Activated CD8-positive, alpha-beta T cell treated with anti-CD3 and anti-CD28 coated beads for 36 hours (primary cell): ENCODE measurements around the gene SAMD4A. TPM values are rescaled to one million over a fixed set of nuclear protein-coding genes. Genes with fewer than 3 reads are reported as not detected.

Experiments used
- ATAC-seq: fragments of 200-7000 bp; cut with Tn5 transposase; one replicate; pipeline ENCODE4 v1.10.0; 2021; ENCODE audit warnings: mild to moderate bottlenecking, moderate library complexity
- CTCF ChIA-PET: fragments of 350-600 bp; sonication (Branson Sonifier 250); formaldehyde crosslinking; loops from one replicate; lab custom pipeline; 2021; ENCODE audit warnings: antibody characterized with exemption; lab: Charles Lee
- POLR2A ChIA-PET: fragments of 350-600 bp; sonication (Branson Sonifier 250); formaldehyde crosslinking; loops from one replicate; lab custom pipeline; 2021; ENCODE audit warnings: antibody characterized with exemption; lab: Charles Lee
- DNase-seq: peaks from one replicate; pipeline ENCODE4 v3.0.0-alpha.2; 2020
- H3K27ac Mint-ChIP-seq: one replicate; pipeline ENCODE4 v1.8.0; 2021; ENCODE audit warnings: mild to moderate bottlenecking, mixed read lengths
- H3K27me3 Mint-ChIP-seq: one replicate; pipeline ENCODE4 v1.8.0; 2021; ENCODE audit warnings: mixed read lengths
- H3K36me3 Mint-ChIP-seq: one replicate; pipeline ENCODE4 v1.8.0; 2021; ENCODE audit warnings: low read depth, mixed read lengths
- H3K4me1 Mint-ChIP-seq: one replicate; pipeline ENCODE4 v1.8.0; 2021; ENCODE audit warnings: low read depth, mixed read lengths
- H3K4me3 Mint-ChIP-seq: one replicate; pipeline ENCODE4 v1.8.0; 2021; ENCODE audit warnings: mild to moderate bottlenecking, moderate library complexity, mixed read lengths
- H3K9me3 Mint-ChIP-seq: one replicate; pipeline ENCODE4 v1.8.0; 2021; ENCODE audit warnings: mixed read lengths
- CTCF ChIP-seq: fragments of 200-600 bp; IDR thresholded peaks from one replicate; pipeline ENCODE4 v1.8.0; 2022; ENCODE audit warnings: antibody characterized with exemption, mild to moderate bottlenecking
- intact Hi-C: fragments of 100-400 bp; cut with micrococcal nuclease; formaldehyde crosslinking; loops from one replicate; pipeline ENCODE4 v1.10.0; 2022
- total RNA-seq, 2 experiments: library from RNA; stranded (reverse); gene quantifications; one replicate each; pipeline ENCODE4 v1.2.3, GENCODE V29; 2021

The SAMD4A gene
- total RNA-seq, 2 experiments from 2014 or later: 4.5 to 4.9 TPM

GRCh38 chr14:54597795-54598443, 31.0 kb downstream of the SAMD4A start:
- TF ChIP-seq CTCF: no peak
- Mint-ChIP-seq H3K4me1 (peaks cover 10% of the 10 kb centered on the region), H3K9me3 (no peaks in the 10 kb centered on the region), H3K27ac (no peak overlapping the region), H3K36me3 (peaks cover 2% of the 10 kb centered on the region), H3K4me3 (no peak overlapping the region), H3K27me3 (peaks cover 11% of the 10 kb centered on the region)
- ATAC-seq (no peak), DNase-seq (no peak)
- intact Hi-C loops: no loop called here
- ChIA-PET POLR2A (no interaction called here), CTCF (interaction anchor here (1.2 to 1.4 kb wide), 2 partner anchors 14 to 176 kb away, joined by 3 read pairs; no protein-coding TSS in a partner anchor)

- intact Hi-C loops: no loop called here
- no peak overlapping the region for H3K27ac Mint-ChIP-seq
- H3K4me3 Mint-ChIP-seq: no peak overlapping the region
- no peaks in the 10 kb centered on the region for H3K9me3 Mint-ChIP-seq
- POLR2A ChIA-PET: no interaction called here
- TF ChIP-seq CTCF: no peak
- H3K36me3 Mint-ChIP-seq: peaks cover 2% of the 10 kb centered on the region
- H3K4me1 Mint-ChIP-seq: no peaks in the 10 kb centered on the region
- peaks cover 6% of the 10 kb centered on the region for H3K27me3 Mint-ChIP-seq
- DNase-seq: no peak
- CTCF ChIA-PET: interaction anchor here (1.0 to 1.8 kb wide), 4 partner anchors 9 to 173 kb away, joined by 3 to 6 read pairs (median 3); no protein-coding TSS in a partner anchor
- ATAC-seq: no peak
Measured at GRCh38 chr14:54599966-54600716, 33.2 kb downstream of the SAMD4A start.

GRCh38 chr14:54600717-54601109, 33.8 kb downstream of the SAMD4A start:
- no peak overlapping the region for H3K4me3 Mint-ChIP-seq
- intact Hi-C loops: no loop called here
- H3K27ac Mint-ChIP-seq: no peak overlapping the region
- POLR2A ChIA-PET: no interaction called here
- peaks cover 2% of the 10 kb centered on the region for H3K36me3 Mint-ChIP-seq
- ATAC-seq: no peak
- CTCF ChIA-PET: interaction anchor here (0.7 to 1.8 kb wide), 4 partner anchors 9 to 172 kb away, joined by 3 to 6 read pairs (median 3); no protein-coding TSS in a partner anchor
- no peak for TF ChIP-seq CTCF
- H3K27me3 Mint-ChIP-seq: peaks cover 6% of the 10 kb centered on the region
- DNase-seq: no peak
- no peaks in the 10 kb centered on the region for H3K9me3 Mint-ChIP-seq
- no peaks in the 10 kb centered on the region for H3K4me1 Mint-ChIP-seq

- Mint-ChIP-seq H3K4me3 (no peak overlapping the region), H3K36me3 (no peaks in the 10 kb centered on the region), H3K9me3 (no peaks in the 10 kb centered on the region), H3K27ac (no peak overlapping the region), H3K27me3 (peaks cover 2% of the 10 kb centered on the region), H3K4me1 (no peaks in the 10 kb centered on the region)
- no peak for TF ChIP-seq CTCF
- ATAC-seq (no peak), DNase-seq (no peak)
- ChIA-PET POLR2A (interaction anchor here (0.6 to 0.9 kb wide), 5 partner anchors 9 to 87 kb away, joined by 3 to 5 read pairs (median 3); no protein-coding TSS in a partner anchor), CTCF (interaction anchor here (1.3 to 1.7 kb wide), 2 partner anchors 107 to 171 kb away, joined by 3 to 4 read pairs; no protein-coding TSS in a partner anchor)
- intact Hi-C loops: no loop called here
Measured at GRCh38 chr14:54603362-54603761, 36.4 kb downstream of the SAMD4A start.

GRCh38 chr14:54606178-54606577, 39.2 kb downstream of the SAMD4A start:
- ChIA-PET CTCF (interaction anchor here (1.5 kb wide), 1 partner anchor 78 kb away, joined by 3 read pairs; no protein-coding TSS in a partner anchor), POLR2A (no interaction called here)
- Mint-ChIP-seq H3K9me3 (no peaks in the 10 kb centered on the region), H3K27me3 (peaks cover 1% of the 10 kb centered on the region), H3K4me3 (no peak overlapping the region), H3K36me3 (no peaks in the 10 kb centered on the region), H3K4me1 (no peaks in the 10 kb centered on the region), H3K27ac (no peak overlapping the region)
- DNase-seq (no peak), ATAC-seq (no peak)
- TF ChIP-seq CTCF: no peak
- intact Hi-C loops: no loop called here
